Activated naive CD4-positive, alpha-beta T cell treated with anti-CD3 and anti-CD28 coated beads, Interleukin-2, amount 50 U/mL, for 16 hours (primary cell): ENCODE data around the gene TMIGD3.

Source experiments
- DNase-seq: peaks from one replicate; pipeline ENCODE4 v3.0.0-alpha.2; 2020

TMIGD3 gene

GRCh38 chr1:111507411-111508201 is 4.2 kb upstream of the TMIGD3 start:
- peak; percentile 44 for DNase-seq

GRCh38 chr1:111506561-111506960 is 3.1 kb upstream of the TMIGD3 start:
- no peak for DNase-seq

- no peak for DNase-seq
Measured at GRCh38 chr1:111505641-111506119, 2.2 kb upstream of the TMIGD3 start.

GRCh38 chr1:111504097-111504496 is 664 bp upstream of the TMIGD3 start:
- DNase-seq = no peak

- DNase-seq = no peak
Measured at GRCh38 chr1:111501645-111502044, 1.8 kb downstream of the TMIGD3 start.

- DNase-seq = no peak
Measured at GRCh38 chr1:111499026-111499785, 4.2 kb downstream of the TMIGD3 start.

- no peak for DNase-seq
Measured at GRCh38 chr1:111497592-111497991, 5.8 kb downstream of the TMIGD3 start.

GRCh38 chr1:111496398-111496797 is 7.0 kb downstream of the TMIGD3 start:
- no peak for DNase-seq

GRCh38 chr1:111491070-111491469 is 12.4 kb downstream of the TMIGD3 start:
- no peak for DNase-seq

- DNase-seq = no peak
Measured at GRCh38 chr1:111490220-111490619, 13.2 kb downstream of the TMIGD3 start.

GRCh38 chr1:111489604-111490003 is 13.8 kb downstream of the TMIGD3 start:
- no peak for DNase-seq

GRCh38 chr1:111488669-111489068 is 14.8 kb downstream of the TMIGD3 start:
- no peak for DNase-seq

- DNase-seq = no peak
Measured at GRCh38 chr1:111487133-111487532, 16.3 kb downstream of the TMIGD3 start.

GRCh38 chr1:111486431-111486830 is 17.0 kb downstream of the TMIGD3 start:
- DNase-seq = no peak

GRCh38 chr1:111484391-111485026 is 18.9 kb downstream of the TMIGD3 start:
- DNase-seq = no peak

GRCh38 chr1:111483876-111484275 is 19.6 kb downstream of the TMIGD3 start:
- no peak for DNase-seq

GRCh38 chr1:111483166-111483565 is 20.3 kb downstream of the TMIGD3 start:
- DNase-seq = no peak

- peak; percentile 62 for DNase-seq
Measured at GRCh38 chr1:111481387-111482221, 21.8 kb downstream of the TMIGD3 start.

GRCh38 chr1:111480674-111481073 is 22.8 kb downstream of the TMIGD3 start:
- no peak for DNase-seq

- peak; percentile 17 for DNase-seq
Measured at GRCh38 chr1:111476761-111477309, 26.6 kb downstream of the TMIGD3 start.

- no peak for DNase-seq
Measured at GRCh38 chr1:111476214-111476613, 27.2 kb downstream of the TMIGD3 start.

GRCh38 chr1:111475701-111476100 is 27.7 kb downstream of the TMIGD3 start:
- no peak for DNase-seq
